ENCODE results near the gene PPP1R14C.

The PPP1R14C gene

DNA sequence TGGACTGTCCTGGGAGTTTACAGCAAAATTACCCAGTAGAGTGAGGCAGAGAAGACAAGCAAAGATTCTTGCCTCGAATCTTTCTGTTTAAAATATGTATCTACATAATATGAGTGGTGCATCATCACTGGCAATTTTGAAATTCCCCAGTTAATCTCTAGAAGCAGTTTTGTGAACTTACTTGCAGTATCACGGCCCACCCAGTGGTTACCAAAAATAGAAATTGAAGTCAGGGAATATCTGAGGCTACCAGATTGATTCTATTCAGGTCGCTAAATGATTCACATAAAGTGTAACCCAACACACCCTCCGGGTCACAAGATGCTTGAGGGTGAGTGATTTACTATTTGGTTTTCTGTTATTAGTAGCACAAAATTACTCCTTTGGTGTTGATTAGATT, 111.9 kb downstream of the PPP1R14C start:
- H3K4me3 ChIP-seq (ENCODE audit: control insufficient read depth, low read depth, low read length): no peak overlapping the region
- no peak for DNase-seq (ENCODE audit: low read depth)
- TF ChIP-seq, protein P1, sequence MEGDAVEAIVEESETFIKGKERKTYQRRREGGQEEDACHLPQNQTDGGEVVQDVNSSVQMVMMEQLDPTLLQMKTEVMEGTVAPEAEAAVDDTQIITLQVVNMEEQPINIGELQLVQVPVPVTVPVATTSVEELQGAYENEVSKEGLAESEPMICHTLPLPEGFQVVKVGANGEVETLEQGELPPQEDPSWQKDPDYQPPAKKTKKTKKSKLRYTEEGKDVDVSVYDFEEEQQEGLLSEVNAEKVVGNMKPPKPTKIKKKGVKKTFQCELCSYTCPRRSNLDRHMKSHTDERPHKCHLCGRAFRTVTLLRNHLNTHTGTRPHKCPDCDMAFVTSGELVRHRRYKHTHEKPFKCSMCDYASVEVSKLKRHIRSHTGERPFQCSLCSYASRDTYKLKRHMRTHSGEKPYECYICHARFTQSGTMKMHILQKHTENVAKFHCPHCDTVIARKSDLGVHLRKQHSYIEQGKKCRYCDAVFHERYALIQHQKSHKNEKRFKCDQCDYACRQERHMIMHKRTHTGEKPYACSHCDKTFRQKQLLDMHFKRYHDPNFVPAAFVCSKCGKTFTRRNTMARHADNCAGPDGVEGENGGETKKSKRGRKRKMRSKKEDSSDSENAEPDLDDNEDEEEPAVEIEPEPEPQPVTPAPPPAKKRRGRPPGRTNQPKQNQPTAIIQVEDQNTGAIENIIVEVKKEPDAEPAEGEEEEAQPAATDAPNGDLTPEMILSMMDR (IDR thresholded peaks at IDR 0.05; ENCODE audit: control insufficient read depth, insufficient read depth, low read depth, low read length, missing control alignments): no peak

DNA sequence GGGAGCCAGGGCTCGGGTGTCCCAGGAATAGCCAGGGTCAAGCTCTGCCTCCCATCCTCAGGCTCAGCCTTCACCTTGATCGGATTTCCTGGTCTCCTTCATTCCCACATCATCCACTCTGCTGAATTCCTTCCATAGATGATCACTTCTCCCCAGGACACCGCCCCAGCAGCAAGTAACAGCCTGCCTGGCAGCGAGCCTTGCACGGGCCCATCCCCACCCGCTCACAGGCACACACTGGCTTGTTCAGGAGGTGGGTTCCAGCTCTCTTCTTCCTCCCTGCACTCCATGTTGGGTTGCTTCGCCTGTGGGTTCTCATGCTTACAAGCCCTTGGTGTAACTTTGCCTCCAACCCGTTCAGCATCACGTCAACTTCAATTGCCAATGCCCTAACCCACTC, 113.0 kb downstream of the PPP1R14C start:
- no peak for DNase-seq (ENCODE audit: low read depth)
- no peak overlapping the region for H3K4me3 ChIP-seq (ENCODE audit: control insufficient read depth, low read depth, low read length)
- TF ChIP-seq, protein P1 (IDR thresholded peaks at IDR 0.05; ENCODE audit: control insufficient read depth, insufficient read depth, low read depth, low read length, missing control alignments): no peak

DNA sequence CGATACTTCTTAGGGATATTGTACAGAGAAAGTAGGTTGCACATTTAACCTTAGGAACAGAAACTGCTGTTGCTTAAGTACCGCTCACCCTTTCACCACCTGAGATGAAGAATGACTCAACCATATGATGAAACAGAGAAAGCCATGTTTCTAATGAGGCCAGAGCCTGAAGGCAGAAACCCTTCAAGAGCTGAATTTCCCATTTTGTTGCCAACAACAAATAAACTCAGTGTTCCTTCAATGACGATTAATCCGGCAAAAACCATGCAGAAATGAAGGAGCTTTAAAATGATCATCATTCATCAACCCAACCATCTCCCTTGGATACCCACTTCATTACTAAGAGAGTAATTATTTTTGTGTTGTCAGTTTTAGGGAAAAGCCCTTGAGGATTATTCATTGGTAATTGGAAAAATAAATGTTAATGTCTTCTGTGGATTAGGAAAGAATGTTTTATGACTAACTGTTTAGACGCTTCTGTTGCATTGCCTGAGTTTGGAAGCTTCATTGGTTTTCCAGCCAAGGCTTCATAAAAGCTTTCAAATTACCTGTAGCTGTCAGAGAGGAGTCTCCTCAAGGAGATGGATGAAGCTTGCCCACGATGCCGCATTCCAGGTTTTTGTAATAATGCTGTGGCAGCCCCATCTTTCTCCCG, 113.9 kb downstream of the PPP1R14C start:
- H3K4me3 ChIP-seq (ENCODE audit: control insufficient read depth, low read depth, low read length): no peak overlapping the region
- TF ChIP-seq, protein P1 (IDR thresholded peaks at IDR 0.05; ENCODE audit: control insufficient read depth, insufficient read depth, low read depth, low read length, missing control alignments): no peak
- peak; percentile 74 for DNase-seq (ENCODE audit: low read depth)

DNA sequence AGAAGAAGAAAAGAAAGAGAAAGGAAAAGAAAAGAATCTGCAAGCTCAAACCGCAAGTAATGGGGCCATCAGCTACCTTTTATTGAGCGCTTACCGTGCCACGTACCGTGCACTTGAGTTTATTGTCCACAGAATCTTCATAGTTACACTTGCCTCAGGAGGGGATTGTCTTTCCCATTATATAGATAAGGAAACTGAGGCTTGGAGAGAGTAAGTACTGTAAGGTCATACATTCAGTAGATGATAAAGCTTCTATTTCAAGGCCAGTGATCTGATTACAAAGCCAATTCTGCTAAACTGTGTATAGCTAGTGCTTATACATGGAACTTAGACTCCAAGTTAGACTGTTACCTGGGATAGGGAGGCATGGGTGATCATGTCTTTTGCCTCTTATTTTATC, 115.5 kb downstream of the PPP1R14C start:
- TF ChIP-seq, protein P1 (IDR thresholded peaks at IDR 0.05; ENCODE audit: control insufficient read depth, insufficient read depth, low read depth, low read length, missing control alignments): no peak

DNA sequence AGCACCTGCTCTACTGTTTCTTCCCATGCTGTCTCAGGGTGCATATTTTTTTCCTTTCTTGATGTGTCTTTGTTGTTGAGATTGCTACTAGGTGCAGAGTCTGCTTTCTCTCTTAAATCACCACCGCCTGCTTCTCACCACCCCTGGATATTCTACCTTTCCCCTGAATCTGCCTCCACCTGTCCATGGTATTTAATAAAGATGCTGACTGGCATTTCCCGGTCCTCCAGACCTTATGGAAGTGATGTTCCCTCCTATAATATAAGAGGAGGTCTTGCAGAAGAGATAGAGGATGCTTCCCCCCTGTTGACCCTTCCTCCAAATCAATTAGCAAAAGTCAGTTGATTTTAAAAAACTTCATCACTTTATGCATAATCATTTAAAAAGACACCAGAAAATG, 118.1 kb downstream of the PPP1R14C start:
- DNase-seq (ENCODE audit: low read depth): no peak
- H3K4me3 ChIP-seq (ENCODE audit: control insufficient read depth, low read depth, low read length): no peak overlapping the region
- TF ChIP-seq, protein P1 (IDR thresholded peaks at IDR 0.05; ENCODE audit: control insufficient read depth, insufficient read depth, low read depth, low read length, missing control alignments): no peak

More for the DNA sequence above, 115.5 kb downstream of the PPP1R14C start:
- DNase-seq (ENCODE audit: low read depth): no peak
- H3K4me3 ChIP-seq (ENCODE audit: control insufficient read depth, low read depth, low read length): no peak overlapping the region

DNA sequence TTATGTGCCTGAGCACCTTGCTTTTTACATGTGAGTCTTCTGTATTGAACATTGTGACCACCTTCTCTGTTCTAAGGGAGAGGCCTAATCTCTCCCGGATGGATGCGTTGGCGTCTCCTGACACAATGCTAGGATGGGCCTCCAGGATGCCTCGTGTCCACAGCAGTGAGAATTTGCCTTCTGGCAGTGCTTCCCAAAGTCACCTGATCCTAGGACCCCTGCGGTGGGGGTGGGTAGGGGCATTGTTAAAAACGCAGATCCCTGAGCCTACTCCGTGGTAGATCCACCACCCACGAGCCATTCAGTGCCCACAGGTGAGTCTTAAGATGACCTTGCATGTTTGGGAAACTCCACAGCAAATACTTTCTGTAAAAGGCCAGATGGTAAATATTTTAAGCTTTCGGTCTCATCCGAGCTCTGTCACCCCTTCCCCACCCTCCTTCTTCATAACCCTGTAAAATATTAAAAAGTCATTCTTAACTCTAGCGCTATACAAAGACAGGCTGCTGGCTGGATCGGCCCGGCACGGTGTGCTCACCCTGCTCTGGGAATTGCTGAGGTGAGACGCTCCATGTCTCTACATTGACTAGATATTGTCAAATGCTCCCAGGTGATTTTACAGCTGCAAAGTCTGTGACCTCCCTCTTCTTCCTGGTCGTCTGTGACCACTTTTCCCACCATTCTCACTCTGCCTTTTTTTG, 119.3 kb downstream of the PPP1R14C start:
- H3K4me3 ChIP-seq (ENCODE audit: control insufficient read depth, low read depth, low read length): no peak overlapping the region
- TF ChIP-seq, protein P1 (IDR thresholded peaks at IDR 0.05; ENCODE audit: control insufficient read depth, insufficient read depth, low read depth, low read length, missing control alignments): no peak
- DNase-seq (ENCODE audit: low read depth): no peak
